ENCODE measurements around the gene MLLT3. TPM values are rescaled to one million over a fixed set of nuclear protein-coding genes. Genes with fewer than 3 reads are reported as not detected.
A peak's percentile ranks its signal among the peaks of the same experiment; 100 is the strongest.

Gene MLLT3
- total and polyA plus RNA-seq, 2 of the 13 experiments (the other 11 are each of a cell fraction or from before 2014, with no cell fraction given) = 12.3 to 12.6 TPM

GRCh38 chr9:20611691-20612287 is 10.5 kb downstream of the MLLT3 start (continued):
- TF ChIP-seq NONO (IDR thresholded peaks at IDR 0.05) = no peak
- no peak for TF ChIP-seq NONO (CRISPR knock-in tag; conservative IDR thresholded peaks at IDR 0.05)
- TF ChIP-seq FOXA3 (CRISPR knock-in tag; IDR thresholded peaks at IDR 0.05) = peak; percentile 89

GRCh38 chr9:20610591-20610990 is 11.7 kb downstream of the MLLT3 start:
- H3K4me2 ChIP-seq (ENCODE audit: low read depth, low read length) = no peak overlapping the region
- H3K9me3 ChIP-seq (ENCODE audit: low read length) = no peaks in the 10 kb centered on the region
- H3K27ac ChIP-seq (ENCODE audit: extremely low read length, insufficient read depth, low read length) = no peak overlapping the region
- ChIA-PET CTCF (ENCODE audit: low intra/inter-chr PET ratio, low total read pairs) (no interaction called here), POLR2A (no interaction called here)
- no peak overlapping the region for H3K4me3 ChIP-seq (replicated peaks in 1 of 3; ENCODE audit: insufficient read depth in 1 of 3, low read depth in 2 of 3, low read length in 3 of 3)
- no peak overlapping the region for H3K9ac ChIP-seq (ENCODE audit: insufficient read depth, low read depth, low read length)
- no peaks in the 10 kb centered on the region; a peak in 1 of 5 replicates for H3K27me3 ChIP-seq (ENCODE audit: control insufficient read depth in 1 of 2, insufficient read depth in 2 of 2, low read length in 2 of 2)
- in situ Hi-C loops (cut with HindIII; ENCODE audit: extremely low pct_ligation_motif_present, low pct_unique_long_range_greater_than_20kb) = loop anchor here (25.0 kb wide), 1 partner anchor 502 kb away; no protein-coding TSS in a partner anchor
- ATAC-seq (no peak), FAIRE-seq (no peak), DNase-seq (ENCODE audit: low spot score) (no peak)
- intact Hi-C loops (cut with micrococcal nuclease; ENCODE audit: unreplicated experiment) = loop anchor here (5.0 kb wide), 1 partner anchor 38 kb away; no protein-coding TSS in a partner anchor
- peaks cover 7% of the 10 kb centered on the region; the same call in 1 of the 2 replicates for H4K20me1 ChIP-seq (ENCODE audit: insufficient read depth, low read length)
- H3K79me2 ChIP-seq (ENCODE audit: insufficient read depth, low read length) = peaks cover 11% of the 10 kb centered on the region
- TF ChIP-seq PRDM15 (CRISPR knock-in tag; IDR thresholded peaks at IDR 0.05) = no peak
- TF ChIP-seq ZNF275 (CRISPR knock-in tag; IDR thresholded peaks at IDR 0.05; ENCODE audit: borderline replicate concordance) = no peak
- no peak for TF ChIP-seq CREM (IDR thresholded peaks at IDR 0.05)
- TF ChIP-seq CREM (CRISPR knock-in tag; IDR thresholded peaks at IDR 0.05) = no peak
- TF ChIP-seq ATF3 (CRISPR knock-in tag; IDR thresholded peaks at IDR 0.05) = no peak
- TF ChIP-seq TBL1XR1 (IDR thresholded peaks at IDR 0.05; ENCODE audit: borderline replicate concordance, low read length, partially characterized antibody) = no peak
- no peak for TF ChIP-seq ZIK1 (CRISPR knock-in tag; IDR thresholded peaks at IDR 0.05; ENCODE audit: borderline replicate concordance, low read depth)
- TF ChIP-seq IKZF5 (CRISPR knock-in tag; IDR thresholded peaks at IDR 0.05) = no peak
- no peak for TF ChIP-seq FOXJ3 (CRISPR knock-in tag; IDR thresholded peaks at IDR 0.05; ENCODE audit: borderline replicate concordance)
- TF ChIP-seq KDM4B (CRISPR knock-in tag; IDR thresholded peaks at IDR 0.05) = no peak
- no peak for TF ChIP-seq ZNF616 (CRISPR knock-in tag; IDR thresholded peaks at IDR 0.05; ENCODE audit: low read depth)
- H3K36me3 ChIP-seq (replicated peaks in 1 of 2; ENCODE audit: control insufficient read depth in 1 of 2, insufficient read depth in 2 of 2, low read length in 2 of 2) = no peaks in the 10 kb centered on the region
- no peak overlapping the region for H2AFZ ChIP-seq (ENCODE audit: low read length)
- no TSS peak for BruUV-seq (replicated peaks)
- WGBS (ENCODE audit: low lambda C conversion rate) = 63% methylated on average over 2 of the region's 2 CpGs
- H3K4me1 ChIP-seq (ENCODE audit: insufficient read depth, low read length) = peaks cover 9% of the 10 kb centered on the region

Measured in HepG2 (cell line).